Putamen (tissue), 1 donor: ENCODE measurements around the gene ZBTB8OS.
A peak's percentile ranks its signal among the peaks of the same experiment; 100 is the strongest.
"Not testable (repeated sequence)": the region's sequence is repeated elsewhere in the genome, so short reads cannot be mapped to it uniquely, and the experiment has no call there.

Experiments
- DNase-seq: peaks from one replicate; pipeline ENCODE4 v3.0.0-alpha.2; 2016; ENCODE audit warnings: low spot score

Gene ZBTB8OS

DNA sequence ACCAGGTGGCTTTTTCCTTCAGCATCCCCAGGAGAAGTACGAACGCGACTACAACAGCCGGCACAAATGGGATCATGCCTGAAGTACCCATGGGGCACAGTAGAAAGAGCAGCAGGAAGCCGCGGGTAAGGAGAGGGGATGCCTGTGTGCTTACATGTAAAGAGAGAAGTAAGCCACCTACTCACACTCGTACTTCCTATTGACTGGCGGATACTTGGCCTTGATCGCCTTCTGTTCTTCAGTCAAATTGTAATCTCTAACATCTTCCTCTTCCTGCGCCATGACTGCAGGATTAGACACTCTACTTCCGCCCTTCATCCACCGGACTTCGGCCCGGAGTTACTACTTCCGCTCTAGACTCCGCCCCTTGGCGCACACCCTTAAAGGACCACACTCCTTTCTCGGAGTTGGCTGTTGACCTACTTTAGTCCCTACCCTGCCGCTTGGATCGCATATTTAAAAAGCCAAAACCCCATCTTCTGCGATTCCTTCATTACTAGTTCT, at the start of gene ZBTB8OS:
TSS of gene ZBTB8OS (minus strand) at position 303 of the 504 bp plus-strand sequence. CDS start at position 282, 21 bp downstream.
- peak; percentile 95 for DNase-seq

DNA sequence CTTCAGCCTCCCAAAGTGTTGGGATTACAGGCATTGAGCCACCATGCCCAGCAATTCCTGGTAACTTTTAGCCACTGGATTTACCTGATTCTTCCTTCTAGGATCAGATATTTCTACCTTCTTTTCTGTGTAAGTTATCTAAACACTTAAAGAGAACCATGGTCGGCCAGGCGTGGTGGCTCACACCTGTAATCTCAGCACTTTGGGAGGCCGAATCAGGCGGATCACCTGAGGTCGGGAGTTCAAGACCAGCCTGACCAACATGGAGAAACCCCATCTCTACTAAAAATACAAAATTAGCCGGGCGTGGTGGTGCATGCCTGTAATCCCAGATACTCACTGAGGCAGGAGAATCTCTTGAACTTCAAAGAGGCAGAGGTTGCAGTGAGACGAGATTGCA, 46.6 kb upstream of the ZBTB8OS start:
- not testable (repeated sequence) for DNase-seq

DNA sequence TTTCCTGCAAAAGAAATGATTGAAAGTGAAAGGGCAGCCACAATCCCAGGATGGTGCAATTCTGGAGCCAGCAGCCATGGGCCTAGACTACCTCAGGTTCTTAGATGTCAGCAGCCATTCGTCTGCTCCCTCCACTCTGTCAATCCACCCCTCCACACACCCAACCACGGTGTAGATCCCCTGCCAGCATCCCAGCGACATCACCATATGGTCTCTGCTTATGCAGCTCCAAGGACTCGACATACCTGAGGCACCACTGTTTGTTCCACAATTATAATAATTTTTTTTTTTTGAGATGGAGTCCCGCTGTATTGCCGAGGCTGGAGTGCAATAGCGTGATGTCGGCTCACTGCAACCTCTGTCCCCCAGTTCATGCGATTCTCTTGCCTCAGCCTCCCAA, 45.7 kb upstream of the ZBTB8OS start:
- DNase-seq = no peak

DNA sequence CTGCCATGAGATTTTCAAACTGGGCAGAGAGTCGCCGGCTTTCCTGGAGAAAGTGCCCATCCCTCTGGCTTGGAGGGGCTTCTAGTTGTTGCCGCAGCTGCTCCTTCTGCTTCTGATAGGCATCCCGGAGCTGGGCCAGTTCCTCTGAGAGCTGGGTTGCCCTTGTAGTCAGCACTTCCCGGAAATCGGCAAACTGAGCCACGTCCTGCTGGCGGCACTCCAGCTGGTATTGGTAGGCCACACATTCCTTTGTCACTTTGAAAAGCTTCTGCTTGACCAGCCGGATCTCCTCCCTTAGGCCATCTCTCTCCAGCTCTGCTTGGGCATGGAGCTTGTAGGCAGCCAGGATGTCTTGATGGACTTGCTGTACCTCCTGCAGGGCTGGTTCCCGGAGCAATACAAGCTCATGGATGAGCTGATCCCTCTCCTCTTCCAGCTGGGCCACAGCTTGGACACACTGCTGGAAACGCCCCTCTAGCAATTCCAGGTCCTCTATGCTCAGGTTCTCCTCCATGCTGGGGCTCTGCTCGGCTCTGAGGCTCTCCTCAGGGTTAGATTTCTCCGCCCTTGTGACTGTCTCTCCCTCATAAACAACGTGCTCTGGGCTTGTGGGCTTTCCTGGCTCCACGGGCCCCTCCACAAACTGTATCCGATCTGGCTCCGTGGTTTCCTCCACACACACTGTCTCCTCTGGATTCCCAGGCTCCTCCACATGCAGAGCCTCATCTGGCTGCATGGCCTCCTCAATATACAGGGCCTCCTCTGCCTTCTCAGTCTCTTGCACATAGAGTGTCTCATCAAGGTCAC, 45.0 kb upstream of the ZBTB8OS start:
- no peak for DNase-seq

DNA sequence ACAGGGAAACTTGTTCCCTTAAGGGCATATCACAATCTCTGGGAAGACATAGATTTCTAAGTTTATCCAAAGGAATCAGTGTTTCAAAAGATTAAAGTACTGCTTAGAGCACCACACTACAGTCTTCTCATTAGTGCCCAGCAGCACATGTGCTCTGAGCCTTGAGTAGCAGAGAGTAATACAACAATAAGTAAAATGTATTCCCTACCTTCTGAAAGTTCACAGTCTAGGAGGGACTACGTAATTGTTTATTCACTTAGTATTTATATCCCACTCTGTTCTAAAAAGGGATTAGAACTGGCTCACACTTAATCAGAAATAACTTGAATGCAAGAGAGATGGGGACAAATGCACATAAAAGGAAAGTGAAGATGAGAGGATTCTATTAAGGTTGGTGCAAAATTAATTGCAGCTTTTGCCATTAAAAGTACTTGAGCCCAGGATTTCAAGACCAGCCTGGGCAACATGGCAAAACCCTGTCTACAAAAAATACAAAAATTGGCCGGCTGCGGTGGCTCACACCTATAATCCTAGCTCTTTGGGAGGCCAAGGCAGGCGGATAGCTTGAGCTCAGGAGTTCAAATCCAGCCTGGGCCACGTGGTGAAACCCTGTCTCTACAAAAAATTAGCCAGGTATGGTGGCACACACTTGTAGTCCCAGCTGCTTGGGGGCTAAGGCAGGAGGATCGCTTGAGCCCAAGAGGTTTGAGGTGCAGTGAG, 43.3 kb upstream of the ZBTB8OS start:
- no peak for DNase-seq

DNA sequence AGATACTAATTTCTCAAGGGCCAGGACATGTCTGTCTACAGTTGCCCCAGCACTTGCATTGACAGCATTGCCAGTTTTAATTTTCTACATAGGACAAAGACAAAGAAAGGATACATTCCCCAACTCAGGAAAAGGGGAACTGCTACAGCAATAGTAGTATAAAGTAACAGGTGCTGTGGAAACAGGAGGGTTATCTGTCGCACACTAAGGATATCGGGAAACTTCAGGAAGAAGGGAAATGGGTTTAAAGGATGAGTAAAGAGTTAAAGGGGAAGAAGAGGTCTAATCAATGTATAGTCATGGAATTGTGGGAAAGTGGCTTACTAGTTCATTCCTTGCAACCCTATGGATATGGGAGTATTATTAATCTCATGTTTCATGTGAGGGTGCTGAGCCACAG, 36.0 kb upstream of the ZBTB8OS start:
- no peak for DNase-seq

DNA sequence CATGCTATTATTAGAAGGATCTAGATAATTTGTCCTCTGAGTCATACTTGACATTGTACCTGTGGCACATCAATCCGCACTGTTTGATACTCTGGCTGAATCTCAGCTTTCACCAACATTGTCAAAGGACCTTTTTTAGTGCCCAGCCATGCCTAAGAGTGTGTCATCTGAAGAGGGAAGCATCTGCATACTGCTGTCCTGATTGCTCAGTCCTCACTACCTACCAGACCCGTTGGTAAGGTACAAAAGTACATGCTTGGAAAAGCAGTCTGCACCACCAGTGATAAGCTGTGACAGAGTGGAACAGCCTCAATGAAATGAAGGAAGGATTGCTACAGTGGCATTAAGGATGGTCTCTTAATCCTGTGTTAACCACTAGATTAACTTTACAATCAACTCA, 35.1 kb upstream of the ZBTB8OS start:
- DNase-seq = no peak

DNA sequence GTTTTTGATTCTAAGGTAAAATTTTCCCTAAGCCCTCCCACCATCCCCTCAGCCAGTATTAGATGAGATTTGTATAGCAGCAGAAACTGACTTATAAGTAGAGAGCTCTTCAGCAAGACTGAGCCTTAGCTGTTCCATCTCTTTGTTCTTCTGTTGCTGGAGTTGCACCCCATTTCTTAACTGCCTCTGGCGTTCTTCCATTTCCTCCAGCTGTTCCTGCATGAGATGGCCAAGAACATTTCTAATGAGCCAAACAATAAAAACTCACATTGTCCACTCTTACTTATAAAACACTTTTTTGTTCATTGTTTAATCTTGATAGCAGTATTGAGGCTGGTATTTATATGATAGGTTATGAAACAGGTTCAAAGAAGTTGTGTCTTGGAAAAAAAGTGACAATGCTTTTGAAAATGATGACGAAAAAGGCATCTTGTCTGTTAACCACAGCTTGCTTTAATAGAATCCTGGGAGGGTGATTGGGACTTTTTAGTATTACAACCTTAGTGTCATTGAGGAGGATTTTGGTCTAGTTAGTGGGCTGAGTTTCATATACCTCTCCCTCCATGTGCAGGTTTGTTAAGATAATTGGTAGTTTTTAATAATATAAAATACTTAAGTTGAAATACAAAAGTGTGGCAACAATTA, 33.9 kb upstream of the ZBTB8OS start:
- no peak for DNase-seq

DNA sequence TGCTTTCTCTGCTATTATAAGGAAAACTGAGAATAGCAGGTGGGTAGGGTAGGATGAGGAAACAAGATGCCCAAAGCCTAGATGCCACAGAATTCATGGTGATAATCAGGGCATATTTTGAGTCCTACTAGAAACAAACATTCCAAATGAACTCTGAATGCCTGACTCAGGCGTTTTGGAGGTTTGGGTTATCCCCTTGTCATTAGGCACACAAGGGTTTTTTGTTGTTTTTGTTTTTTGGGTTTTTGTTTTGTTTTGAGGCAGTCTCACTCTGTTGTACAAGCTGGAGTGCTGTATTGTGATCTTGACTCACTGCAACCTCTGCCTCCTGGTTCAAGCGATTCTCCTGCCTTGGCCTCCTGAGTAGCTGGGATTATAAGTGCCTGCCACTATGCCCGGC, 33.0 kb upstream of the ZBTB8OS start:
- DNase-seq = no peak

DNA sequence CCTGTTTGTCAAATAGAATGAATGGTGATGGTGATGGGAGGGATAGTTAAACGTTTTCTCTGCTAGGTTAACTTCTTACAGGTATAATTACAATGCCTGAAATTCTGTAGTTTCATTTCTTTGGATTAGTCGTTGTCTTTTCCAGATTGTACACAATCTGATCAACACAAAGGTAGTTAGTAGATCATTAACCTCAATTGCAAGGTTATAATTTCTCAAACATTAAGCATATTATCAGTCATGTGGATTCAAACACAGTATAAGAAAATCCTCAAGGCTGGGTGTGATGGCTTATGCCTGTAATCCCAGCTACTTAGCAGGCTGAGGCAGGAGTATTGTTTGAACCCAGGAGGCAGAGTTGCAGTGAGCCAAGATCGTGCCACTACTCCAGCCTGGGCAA, 31.6 kb upstream of the ZBTB8OS start:
- DNase-seq = no peak

DNA sequence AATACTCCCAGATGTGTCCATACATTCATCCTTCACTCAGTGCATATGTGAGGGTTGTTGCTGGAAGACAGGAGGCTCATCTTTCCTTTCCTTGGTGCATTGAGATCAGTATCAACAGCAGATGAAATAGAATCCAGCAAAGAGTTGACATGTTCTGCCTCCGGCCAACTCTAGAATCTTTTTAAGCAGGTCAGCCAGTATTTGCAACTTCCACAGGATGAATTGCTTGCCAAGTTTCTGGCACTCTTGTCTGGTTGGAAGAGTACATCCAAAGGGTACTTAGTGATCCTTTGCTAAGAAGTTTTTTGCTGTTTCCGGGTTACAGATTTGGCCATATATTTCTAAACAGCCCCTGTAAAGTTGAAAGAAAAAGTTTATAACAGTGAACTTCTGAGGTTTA, 31.2 kb upstream of the ZBTB8OS start:
- DNase-seq = no peak

DNA sequence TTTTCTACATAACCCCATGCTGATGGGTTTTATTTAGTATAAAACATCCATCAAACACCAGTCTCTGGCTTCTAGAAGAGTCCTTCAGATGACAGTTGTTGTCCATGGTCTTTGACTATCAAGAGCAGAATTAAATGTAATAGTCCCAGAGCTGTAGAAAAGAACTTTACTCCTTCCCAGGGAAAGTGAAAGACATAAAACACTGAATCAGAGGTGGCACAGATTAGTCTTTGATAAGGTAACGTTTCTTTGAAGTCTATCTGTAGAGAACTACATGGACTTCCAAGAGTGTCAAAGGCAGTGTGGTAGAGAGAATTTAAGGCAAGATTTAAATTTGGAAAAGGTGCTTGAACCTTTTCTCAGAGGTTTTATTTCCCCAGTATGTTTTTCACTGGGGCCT, 30.3 kb upstream of the ZBTB8OS start:
- no peak for DNase-seq

DNA sequence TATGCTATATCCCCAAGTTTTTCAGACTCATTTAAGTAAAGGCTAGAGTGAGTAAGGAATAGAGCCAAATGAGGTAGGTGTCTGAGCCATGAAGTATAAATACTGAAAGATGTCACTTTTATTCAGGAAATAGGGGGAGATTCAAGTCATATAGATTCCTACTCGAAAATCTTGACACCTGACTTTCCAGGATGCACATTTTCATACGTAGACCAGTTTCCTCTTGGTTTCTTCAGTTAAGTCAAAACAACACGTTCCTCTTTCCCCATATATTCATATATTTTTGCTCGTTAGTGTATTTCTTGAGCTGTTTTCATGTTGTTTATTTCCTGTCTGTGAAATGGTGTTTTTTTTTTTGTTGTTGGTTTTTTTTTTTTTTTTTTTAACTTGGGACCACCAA, 29.6 kb upstream of the ZBTB8OS start:
- DNase-seq = not testable (repeated sequence)

DNA sequence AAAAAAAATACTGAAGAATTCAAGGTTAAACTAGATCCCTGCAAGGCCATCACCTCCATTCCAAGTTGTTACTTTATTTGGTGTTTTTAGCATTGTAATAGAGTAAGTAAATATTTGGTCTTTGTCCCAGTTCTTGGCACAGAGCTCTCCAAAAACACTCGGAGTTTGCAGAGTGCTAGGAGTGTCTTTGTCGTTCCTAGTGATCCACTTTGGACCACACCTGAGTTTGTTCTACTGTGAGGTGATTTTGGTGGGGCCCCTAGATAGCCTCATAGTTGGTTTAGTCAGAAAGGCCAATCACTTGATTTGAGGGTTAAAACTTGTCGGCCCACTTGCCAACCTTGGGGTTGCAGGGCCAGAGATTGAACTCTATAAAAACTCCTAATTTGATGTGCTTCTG, 26.6 kb upstream of the ZBTB8OS start:
- DNase-seq = no peak

DNA sequence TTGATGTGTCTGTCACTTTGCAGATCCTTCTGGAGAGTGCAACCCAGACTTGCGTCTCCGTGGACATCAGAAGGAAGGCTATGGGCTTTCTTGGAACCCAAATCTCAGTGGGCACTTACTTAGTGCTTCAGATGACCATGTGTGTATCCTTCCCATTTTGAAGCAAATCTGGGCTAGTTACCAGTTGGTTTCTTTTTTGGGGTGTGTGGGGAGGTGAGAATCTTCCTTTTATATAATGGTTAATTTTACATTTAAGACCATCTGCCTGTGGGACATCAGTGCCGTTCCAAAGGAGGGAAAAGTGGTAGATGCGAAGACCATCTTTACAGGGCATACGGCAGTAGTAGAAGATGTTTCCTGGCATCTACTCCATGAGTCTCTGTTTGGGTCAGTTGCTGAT, 18.4 kb upstream of the ZBTB8OS start:
- DNase-seq = not testable (repeated sequence)

DNA sequence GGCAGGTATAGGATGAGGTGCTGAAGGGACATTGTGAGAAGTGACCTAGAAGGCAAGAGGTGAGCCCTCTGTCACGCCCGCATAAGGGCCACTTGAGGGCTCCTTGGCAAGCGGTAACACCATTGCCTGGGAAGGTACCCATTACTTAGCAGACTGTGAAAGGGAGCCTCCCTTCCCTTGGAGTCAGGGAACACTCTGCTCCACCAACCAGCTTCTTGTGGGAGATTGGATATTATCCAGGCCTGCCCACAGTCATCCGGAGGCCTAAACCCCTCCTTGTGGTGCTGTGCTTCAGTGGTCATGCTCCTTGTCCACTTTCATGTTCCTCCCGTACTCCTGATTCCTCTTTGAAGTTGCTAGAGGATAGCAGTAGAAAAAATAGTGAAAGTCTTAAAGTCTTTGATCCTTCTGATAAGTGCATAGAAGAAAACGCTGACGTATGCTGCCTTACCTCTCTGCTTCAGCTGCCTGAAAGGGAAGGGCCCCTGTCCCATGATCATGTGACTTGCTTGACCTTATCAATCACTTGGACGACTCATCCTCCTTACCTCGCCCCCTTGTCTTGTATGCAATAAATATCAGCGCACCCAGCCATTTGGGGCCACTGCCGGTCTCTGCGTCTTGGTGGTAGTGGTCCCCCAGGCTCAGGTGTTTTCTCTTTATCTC, 16.7 kb upstream of the ZBTB8OS start:
- no peak for DNase-seq

DNA sequence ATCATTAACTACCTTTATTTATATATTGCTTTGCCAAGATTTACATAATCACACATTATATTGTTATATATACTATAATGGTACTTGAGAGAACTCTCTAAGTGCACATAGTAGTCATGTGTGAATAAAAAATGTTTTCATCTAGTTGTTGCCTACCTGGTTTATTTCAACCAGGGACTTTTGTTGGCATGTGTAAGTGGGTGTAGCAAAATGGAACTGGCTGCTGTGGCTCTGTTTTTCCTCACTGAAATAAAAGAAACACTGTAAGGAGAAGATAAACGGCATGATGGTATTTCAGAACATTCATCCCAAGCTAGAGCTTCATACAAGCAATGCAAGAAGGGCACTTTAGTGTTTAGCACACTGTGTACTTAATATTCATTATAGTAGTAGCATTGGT, 15.6 kb upstream of the ZBTB8OS start:
- DNase-seq = no peak

DNA sequence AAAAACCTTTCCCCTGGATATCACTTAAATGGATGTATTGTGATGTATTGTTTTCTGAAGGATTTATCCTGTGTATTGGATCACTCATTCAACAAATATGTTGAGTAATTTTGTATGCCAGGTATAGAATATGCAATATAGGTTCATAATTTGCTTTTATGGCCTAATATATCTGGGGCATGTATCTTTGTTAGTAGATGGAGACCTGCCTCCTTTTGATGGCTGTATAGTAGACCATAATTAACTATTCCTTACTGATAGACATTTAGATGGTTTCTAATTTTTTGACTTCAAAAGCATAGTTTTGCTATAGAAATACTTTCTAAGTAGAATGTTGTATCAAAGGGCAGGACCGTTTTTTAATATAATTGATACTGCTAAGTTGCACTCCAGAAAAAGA, 9.2 kb upstream of the ZBTB8OS start:
- no peak for DNase-seq

DNA sequence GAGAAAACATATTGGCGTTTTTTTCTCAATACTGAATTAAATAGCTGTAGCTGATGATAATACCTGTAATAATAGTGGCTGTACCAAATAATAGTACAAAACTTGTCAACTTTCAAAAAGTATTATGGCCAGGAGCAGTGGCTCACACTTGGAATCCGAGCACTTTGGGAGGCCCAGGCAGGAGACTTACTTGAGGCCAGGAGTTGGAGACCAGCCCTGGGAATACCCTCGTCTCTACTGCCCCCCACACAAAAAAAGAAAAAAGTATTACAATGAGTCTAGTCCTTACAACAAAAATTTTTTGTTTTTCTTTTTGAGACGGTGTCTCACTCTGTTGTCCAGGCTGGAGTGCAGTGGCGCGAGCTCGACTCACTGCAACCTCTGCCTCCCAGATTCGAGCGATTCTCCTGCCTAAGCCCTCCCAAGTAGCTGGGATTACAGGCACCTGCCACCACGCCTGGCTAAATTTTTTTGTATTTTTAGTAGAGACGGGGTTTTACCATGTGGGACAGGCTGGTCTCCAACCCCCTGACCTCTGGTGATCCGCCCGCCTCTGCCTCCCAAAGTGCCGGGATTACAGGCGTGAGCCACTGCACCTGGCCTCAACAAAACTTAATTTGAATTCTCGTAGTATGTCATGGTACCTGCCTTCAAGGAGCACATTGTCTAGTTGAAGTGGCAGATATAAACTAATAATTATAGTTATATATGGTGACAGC, 2.1 kb upstream of the ZBTB8OS start:
- no peak for DNase-seq

DNA sequence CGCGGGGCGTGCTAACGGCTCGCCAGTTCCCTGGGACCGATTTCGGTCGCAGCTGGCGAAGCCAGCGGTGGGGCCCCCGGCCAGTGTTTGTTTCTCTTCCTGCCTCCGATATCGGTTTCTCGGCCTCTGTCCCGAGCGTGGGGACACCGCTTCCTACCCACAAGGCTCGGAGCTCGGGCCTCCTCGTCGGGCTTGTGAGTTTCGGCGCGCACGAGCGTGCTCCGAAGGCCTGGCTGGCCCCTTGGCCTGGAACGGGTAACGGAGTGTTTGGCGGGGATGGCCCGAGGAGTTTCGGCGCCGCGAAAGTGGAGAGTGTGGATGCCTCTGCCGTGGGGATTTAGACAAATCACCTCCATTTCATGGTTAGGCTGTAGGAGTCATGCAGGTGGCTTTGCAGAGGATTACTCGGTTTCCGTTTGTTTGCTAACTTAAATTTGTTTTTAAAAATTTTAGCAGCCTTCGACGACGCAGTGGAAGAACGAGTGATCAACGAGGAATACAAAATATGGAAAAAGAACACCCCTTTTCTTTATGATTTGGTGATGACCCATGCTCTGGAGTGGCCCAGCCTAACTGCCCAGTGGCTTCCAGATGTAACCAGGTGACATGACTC, 1.2 kb upstream of the ZBTB8OS start:
- DNase-seq = no peak
